ENCODE results near the gene PSMA3. TPM values are rescaled to one million over a fixed set of nuclear protein-coding genes. Genes with fewer than 3 reads are reported as not detected.
"Not testable (repeated sequence)": the region's sequence is repeated elsewhere in the genome, so short reads cannot be mapped to it uniquely, and the experiment has no call there.

Gene PSMA3
- total and polyA plus RNA-seq, 4 donors, result 64.3 to 302 (median 181) TPM

DNA sequence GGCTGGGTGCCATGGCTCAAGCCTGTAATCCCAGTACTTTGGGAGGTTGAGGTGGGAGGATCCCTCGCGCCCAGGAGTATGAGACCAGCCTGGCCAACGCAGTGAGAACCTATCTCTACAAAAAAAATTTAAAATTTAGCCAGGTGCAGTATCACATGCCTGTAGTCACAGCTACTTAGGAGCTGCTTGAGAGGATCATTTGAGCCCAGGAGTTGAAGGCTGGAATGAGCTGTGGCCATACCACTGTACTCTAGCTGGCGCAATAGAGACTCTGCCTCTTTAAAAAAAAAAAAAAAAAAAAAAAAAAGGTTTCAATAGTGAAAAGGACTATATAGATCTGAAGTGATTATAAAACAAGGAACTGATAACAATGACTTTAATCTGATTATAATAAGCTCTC lies 13.5 kb downstream of the PSMA3 start:
- H3K27me3 ChIP-seq (ENCODE audit: control insufficient read depth in 3 of 3, insufficient read depth in 3 of 3, low read length in 2 of 3), result no peaks in the 10 kb centered on the region
- WGBS, 2 donors, result 87 to 89% methylated on average over 4 of the region's 4 CpGs
- H3K4me3 ChIP-seq, result no peak overlapping the region
- TF ChIP-seq, protein P1, sequence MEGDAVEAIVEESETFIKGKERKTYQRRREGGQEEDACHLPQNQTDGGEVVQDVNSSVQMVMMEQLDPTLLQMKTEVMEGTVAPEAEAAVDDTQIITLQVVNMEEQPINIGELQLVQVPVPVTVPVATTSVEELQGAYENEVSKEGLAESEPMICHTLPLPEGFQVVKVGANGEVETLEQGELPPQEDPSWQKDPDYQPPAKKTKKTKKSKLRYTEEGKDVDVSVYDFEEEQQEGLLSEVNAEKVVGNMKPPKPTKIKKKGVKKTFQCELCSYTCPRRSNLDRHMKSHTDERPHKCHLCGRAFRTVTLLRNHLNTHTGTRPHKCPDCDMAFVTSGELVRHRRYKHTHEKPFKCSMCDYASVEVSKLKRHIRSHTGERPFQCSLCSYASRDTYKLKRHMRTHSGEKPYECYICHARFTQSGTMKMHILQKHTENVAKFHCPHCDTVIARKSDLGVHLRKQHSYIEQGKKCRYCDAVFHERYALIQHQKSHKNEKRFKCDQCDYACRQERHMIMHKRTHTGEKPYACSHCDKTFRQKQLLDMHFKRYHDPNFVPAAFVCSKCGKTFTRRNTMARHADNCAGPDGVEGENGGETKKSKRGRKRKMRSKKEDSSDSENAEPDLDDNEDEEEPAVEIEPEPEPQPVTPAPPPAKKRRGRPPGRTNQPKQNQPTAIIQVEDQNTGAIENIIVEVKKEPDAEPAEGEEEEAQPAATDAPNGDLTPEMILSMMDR (IDR thresholded peaks at IDR 0.05; ENCODE audit: control extremely low read depth, extremely low read depth), result no peak
- DNase-seq (no peak), ATAC-seq (ENCODE audit: insufficient read depth, low FRiP score) (peak; percentile 50)
- peaks cover 0 to 2% (median 0%) of the 10 kb centered on the region in 5 donors for H3K4me1 ChIP-seq (ENCODE audit: control insufficient read depth in 5 of 5, insufficient read depth in 5 of 5, low read length in 5 of 5)
- no peaks in the 10 kb centered on the region for H3K9me3 ChIP-seq (ENCODE audit: control insufficient read depth in 4 of 4, insufficient read depth in 3 of 4, low read length in 3 of 4)
- H3K9ac ChIP-seq (ENCODE audit: insufficient read depth in 1 of 2, low read length in 2 of 2), result no peak overlapping the region
- peaks cover 17 to 40% (median 38%) of the 10 kb centered on the region in 4 donors for H3K36me3 ChIP-seq (ENCODE audit: control insufficient read depth in 4 of 4, insufficient read depth in 4 of 4, low read length in 4 of 4)
- H3K27ac ChIP-seq (ENCODE audit: low read depth in 1 of 2, low read length in 1 of 2), result no peak overlapping the region

DNA sequence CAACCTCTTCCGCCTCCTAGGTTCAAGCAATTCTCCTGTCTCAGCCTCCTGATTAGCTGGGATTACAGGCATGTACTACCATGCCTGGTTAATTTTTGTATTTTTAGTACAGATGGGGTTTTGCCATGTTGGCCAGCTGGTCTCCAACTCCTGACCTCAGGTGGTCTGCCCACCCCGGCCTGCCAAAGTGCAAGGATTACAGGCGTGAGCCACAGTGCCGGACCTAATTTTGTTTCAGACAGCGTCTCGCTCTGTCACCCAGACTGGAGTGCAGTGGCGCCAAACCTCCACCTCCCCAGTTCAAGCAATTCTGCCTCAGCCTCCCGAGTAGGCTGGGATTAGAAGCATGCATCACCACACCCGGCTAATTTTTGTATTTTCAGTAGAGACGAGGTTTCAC lies 17.4 kb downstream of the PSMA3 start:
- WGBS, 2 donors, result 95 to 96% methylated on average over 10 of the region's 10 CpGs
- H3K27me3 ChIP-seq (ENCODE audit: control insufficient read depth in 3 of 3, insufficient read depth in 3 of 3, low read length in 2 of 3); H3K4me3 ChIP-seq; H3K9ac ChIP-seq (ENCODE audit: insufficient read depth in 1 of 2, low read length in 2 of 2); H3K4me1 ChIP-seq (ENCODE audit: control insufficient read depth in 5 of 5, insufficient read depth in 5 of 5, low read length in 5 of 5); ATAC-seq (ENCODE audit: insufficient read depth, low FRiP score); H3K9me3 ChIP-seq (ENCODE audit: control insufficient read depth in 4 of 4, insufficient read depth in 3 of 4, low read length in 3 of 4); H3K27ac ChIP-seq (ENCODE audit: low read depth in 1 of 2, low read length in 1 of 2); DNase-seq: not testable (repeated sequence)
- peaks cover 20 to 64% (median 40%) of the 10 kb centered on the region in 4 donors for H3K36me3 ChIP-seq (ENCODE audit: control insufficient read depth in 4 of 4, insufficient read depth in 4 of 4, low read length in 4 of 4)

DNA sequence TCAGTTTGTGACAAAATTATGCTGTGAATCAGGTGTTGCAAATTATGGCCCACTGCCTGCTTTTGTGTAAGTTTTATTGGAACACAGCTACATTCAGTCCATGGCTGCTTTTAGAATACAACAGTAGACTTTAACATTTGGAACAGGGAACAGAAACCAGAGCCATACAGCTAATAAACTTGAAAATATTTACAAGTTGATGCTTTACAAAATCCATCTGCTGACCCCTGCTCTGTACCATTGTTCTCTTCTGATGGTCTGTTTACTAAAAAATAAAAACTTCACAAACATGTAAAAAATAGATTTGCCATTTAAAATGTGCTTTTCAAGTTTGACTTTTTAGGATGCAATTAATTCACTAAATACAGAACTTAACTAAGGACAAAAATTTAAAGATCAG lies 20.8 kb downstream of the PSMA3 start:
- Histone ChIP-seq H3K9me3 (ENCODE audit: control insufficient read depth in 4 of 4, insufficient read depth in 3 of 4, low read length in 3 of 4) (no peaks in the 10 kb centered on the region), H3K4me1 (ENCODE audit: control insufficient read depth in 5 of 5, insufficient read depth in 5 of 5, low read length in 5 of 5) (peaks cover 0 to 10% (median 0%) of the 10 kb centered on the region in 5 donors), H3K4me3 (no peak overlapping the region), H3K36me3 (ENCODE audit: control insufficient read depth in 4 of 4, insufficient read depth in 4 of 4, low read length in 4 of 4) (peaks cover 29 to 73% (median 38%) of the 10 kb centered on the region in 4 donors), H3K27me3 (ENCODE audit: control insufficient read depth in 3 of 3, insufficient read depth in 3 of 3, low read length in 2 of 3) (no peaks in the 10 kb centered on the region), H3K27ac (ENCODE audit: low read depth in 1 of 2, low read length in 1 of 2) (no peak overlapping the region), H3K9ac (ENCODE audit: insufficient read depth in 1 of 2, low read length in 2 of 2) (no peak overlapping the region)
- DNase-seq (peak in 2 of 3 donors; percentile 42 to 72), ATAC-seq (ENCODE audit: insufficient read depth, low FRiP score) (no peak)
- TF ChIP-seq, protein P1 (IDR thresholded peaks at IDR 0.05; ENCODE audit: control extremely low read depth, extremely low read depth), result no peak

DNA sequence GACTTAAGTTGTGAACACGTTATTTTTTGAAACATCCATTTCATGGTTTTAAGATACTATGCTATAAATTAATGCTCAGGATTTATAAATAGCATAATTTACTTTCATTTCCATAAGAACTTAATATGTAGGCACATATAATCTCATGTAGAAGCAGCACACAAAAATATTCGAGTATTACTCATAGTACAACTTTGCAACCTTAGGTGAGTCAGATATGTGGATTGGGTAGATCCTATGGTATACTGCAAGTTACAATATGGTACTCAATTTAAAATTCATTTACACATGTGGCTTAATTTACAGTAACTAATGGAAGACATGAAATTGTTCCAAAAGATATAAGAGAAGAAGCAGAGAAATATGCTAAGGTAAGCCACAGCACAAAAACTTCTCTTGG lies 26.0 kb downstream of the PSMA3 start:
- peaks cover 0 to 5% (median 0%) of the 10 kb centered on the region in 5 donors for H3K4me1 ChIP-seq (ENCODE audit: control insufficient read depth in 5 of 5, insufficient read depth in 5 of 5, low read length in 5 of 5)
- H3K27me3 ChIP-seq (ENCODE audit: control insufficient read depth in 3 of 3, insufficient read depth in 3 of 3, low read length in 2 of 3), result no peaks in the 10 kb centered on the region
- TF ChIP-seq, protein P1 (IDR thresholded peaks at IDR 0.05; ENCODE audit: control extremely low read depth, extremely low read depth), result no peak
- peak overlapping the region in 1 of 2 donors; percentile 30 for H3K27ac ChIP-seq (ENCODE audit: low read depth in 1 of 2, low read length in 1 of 2)
- 79 to 90% methylated on average over 2 of the region's 2 CpGs for WGBS, 2 donors
- no peak for ATAC-seq (ENCODE audit: insufficient read depth, low FRiP score)
- no peak overlapping the region for H3K9ac ChIP-seq (ENCODE audit: insufficient read depth in 1 of 2, low read length in 2 of 2)
- H3K9me3 ChIP-seq (ENCODE audit: control insufficient read depth in 4 of 4, insufficient read depth in 3 of 4, low read length in 3 of 4), result no peaks in the 10 kb centered on the region
- DNase-seq, result no peak
- peaks cover 16 to 65% (median 34%) of the 10 kb centered on the region in 4 donors for H3K36me3 ChIP-seq (ENCODE audit: control insufficient read depth in 4 of 4, insufficient read depth in 4 of 4, low read length in 4 of 4)
- H3K4me3 ChIP-seq, result no peak overlapping the region
